GM23248 (cell line): Measurements from ENCODE around the gene OPTC. TPM values are rescaled to one million over a fixed set of nuclear protein-coding genes. Genes with fewer than 3 reads are reported as not detected.

ENCODE experiments used
- DNase-seq: peaks from one replicate; pipeline ENCODE4 v3.0.0-alpha.2; 2015
- H2AFZ ChIP-seq: fragments of 200-600 bp; sonication (generic); 2 replicates; pipeline ENCODE4 v1.6.1; 2016; ENCODE audit warnings: antibody characterized with exemption
- H3F3A ChIP-seq: fragments of 200-600 bp; sonication (generic); 2 replicates; pipeline ENCODE4 v1.6.1; 2016; ENCODE audit warnings: mild to moderate bottlenecking, antibody characterized with exemption, mixed run types; ENCODE audit not compliant: insufficient read depth
- H3K27ac ChIP-seq: fragments of 200-600 bp; sonication (generic); 2 replicates; pipeline ENCODE4 v1.5.1; 2016; ENCODE audit warnings: mild to moderate bottlenecking
- H3K27me3 ChIP-seq: fragments of 200-600 bp; sonication (generic); replicated peaks from 2 replicates; pipeline ENCODE4 v1.6.1; 2016; ENCODE audit warnings: mild to moderate bottlenecking; ENCODE audit not compliant: insufficient read depth
- H3K36me3 ChIP-seq: fragments of 200-600 bp; sonication (generic); 2 replicates; pipeline ENCODE4 v1.6.1; 2016; ENCODE audit warnings: low read depth, mild to moderate bottlenecking
- H3K4me1 ChIP-seq: fragments of 200-600 bp; sonication (generic); 2 replicates; pipeline ENCODE4 v1.6.1; 2016; ENCODE audit warnings: mild to moderate bottlenecking; ENCODE audit not compliant: insufficient read depth
- H3K4me2 ChIP-seq: fragments of 200-600 bp; sonication (generic); one replicate; pipeline ENCODE4 v1.6.1; 2016; ENCODE audit warnings: mild to moderate bottlenecking; ENCODE audit not compliant: unreplicated experiment
- H3K4me3 ChIP-seq: fragments of 200-600 bp; sonication (generic); 2 replicates; pipeline ENCODE4 v1.5.1; 2016; ENCODE audit warnings: mild to moderate bottlenecking
- H3K79me2 ChIP-seq: fragments of 200-600 bp; sonication (generic); 2 replicates; pipeline ENCODE4 v1.6.1; 2016; ENCODE audit warnings: mild to moderate bottlenecking; ENCODE audit not compliant: insufficient read depth
- H3K9ac ChIP-seq: fragments of 200-600 bp; sonication (generic); 2 replicates; pipeline ENCODE4 v1.6.1; 2016; ENCODE audit warnings: mild to moderate bottlenecking
- H3K9me2 ChIP-seq: fragments of 200-600 bp; sonication (generic); 2 replicates; pipeline ENCODE4 v1.6.1; 2016; ENCODE audit warnings: mixed run types, mild to moderate bottlenecking, moderate library complexity; ENCODE audit not compliant: insufficient read depth
- H3K9me3 ChIP-seq: fragments of 200-600 bp; sonication (generic); one replicate; pipeline ENCODE4 v1.6.1; 2017; ENCODE audit warnings: low read depth
- H4K20me1 ChIP-seq: fragments of 200-600 bp; sonication (generic); 2 replicates; pipeline ENCODE4 v1.6.0; 2016; ENCODE audit not compliant: insufficient read depth
- EZH2 ChIP-seq: fragments of 200-600 bp; sonication (generic); IDR thresholded peaks from 2 replicates; pipeline ENCODE4 v1.6.1; 2018; ENCODE audit warnings: antibody characterized with exemption, mild to moderate bottlenecking; ENCODE audit not compliant: insufficient read depth, poor library complexity, severe bottlenecking
- EZH2phosphoT487 ChIP-seq: fragments of 200-600 bp; sonication (generic); IDR thresholded peaks from 2 replicates; pipeline ENCODE4 v1.6.1; 2018; ENCODE audit warnings: antibody characterized with exemption, moderate library complexity, mild to moderate bottlenecking, low read depth; ENCODE audit not compliant: insufficient read depth
- WGBS, 2 experiments: methylation state at CpG; one replicate each; pipeline ENCODE4 v1.1.6; 2015 to 2017; ENCODE audit warnings: low lambda C conversion rate in 2 of 2, low coverage in 1 of 2; ENCODE audit errors: missing lambda C conversion rate in 2 of 2; 5-methylcytosine and 5-hydroxymethylcytosine counted together
- in situ Hi-C: fragments of 300-500 bp; cut with MboI; formaldehyde crosslinking; loops from 2 replicates; pipeline ENCODE4 v1.15.0; 2020
- polyA plus RNA-seq: library from polyadenylated mRNA; unstranded; fragments of >200 nt; fragmentation: Nextera tagmentation; extraction: Ambion mirVana; gene quantifications from 2 replicates; pipeline ENCODE4 v1.2.1, GENCODE V29; 2016
- total RNA-seq: library from RNA; depleted of rRNA; stranded (reverse); fragments of >200 nt; shearing (Covaris generic); gene quantifications from 2 replicates; pipeline ENCODE4 v1.2.3, GENCODE V29; 2014

OPTC gene
- total and polyA plus RNA-seq, 2 experiments from 2014 or later: not detected

DNA sequence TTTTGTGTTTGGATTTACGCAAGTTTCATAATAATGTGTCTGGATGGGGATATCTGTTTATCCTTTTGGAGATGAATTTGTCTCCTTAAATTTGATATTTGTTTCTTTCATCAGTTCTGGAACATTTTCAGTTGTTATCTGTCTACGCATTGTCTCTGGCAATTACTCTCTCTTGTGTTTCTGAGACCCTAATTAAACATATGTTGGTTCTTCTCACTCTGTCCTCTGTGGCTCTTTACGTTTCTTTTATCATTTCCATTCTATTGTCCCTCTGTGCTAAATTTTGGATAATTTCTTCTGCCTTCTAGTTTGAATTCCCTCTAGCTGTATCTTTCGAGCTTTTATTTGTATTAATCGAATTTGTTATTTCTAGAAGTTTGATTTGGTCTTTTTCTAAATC, 35.9 kb upstream of the OPTC start:
- TF ChIP-seq EZH2phosphoT487 (no peak), EZH2 (no peak)
- H4K20me1 ChIP-seq: no peaks in the 10 kb centered on the region
- H3K27me3 ChIP-seq: no peaks in the 10 kb centered on the region
- H3K79me2 ChIP-seq: no peaks in the 10 kb centered on the region
- H3K27ac ChIP-seq: no peak overlapping the region
- no peaks in the 10 kb centered on the region for H3K9me2 ChIP-seq
- H3K4me2 ChIP-seq: no peak overlapping the region
- WGBS, 2 experiments: 86 to 87% methylated on average over 5 of the region's 5 CpGs
- peaks cover 6% of the 10 kb centered on the region for H3K4me1 ChIP-seq
- H3K36me3 ChIP-seq: no peaks in the 10 kb centered on the region
- H3K9me3 ChIP-seq: no peaks in the 10 kb centered on the region
- DNase-seq: no peak
- in situ Hi-C loops: no loop called here
- H3K4me3 ChIP-seq: no peak overlapping the region
- H3K9ac ChIP-seq: no peak overlapping the region
- no peak overlapping the region for H2AFZ ChIP-seq
- H3F3A ChIP-seq: peaks cover 5% of the 10 kb centered on the region; the same call in 1 of the 2 replicates

DNA sequence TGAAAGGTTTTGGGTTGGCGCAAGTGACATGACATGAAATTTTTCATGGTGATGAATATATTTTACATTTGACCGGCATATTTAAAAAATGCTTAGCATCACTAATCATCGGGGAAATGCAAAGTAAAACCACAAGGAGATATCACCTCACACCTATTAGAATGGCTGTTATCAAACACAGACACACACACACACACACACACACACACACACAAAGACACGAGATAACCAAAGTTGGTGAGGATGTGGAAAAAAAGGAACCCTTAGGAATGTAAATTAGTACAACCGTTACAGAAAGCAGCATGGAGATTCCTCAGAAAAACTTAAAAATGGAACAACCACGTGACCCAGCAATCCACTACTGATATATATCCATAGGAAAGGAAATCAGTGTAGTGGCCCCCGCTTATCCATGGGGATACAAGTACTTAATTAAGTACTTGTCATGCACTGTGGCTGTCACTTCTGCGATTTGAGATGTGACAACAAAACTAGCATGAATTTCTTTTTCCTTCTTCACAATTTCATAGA, 34.2 kb upstream of the OPTC start:
- Histone ChIP-seq H3K27me3 (no peaks in the 10 kb centered on the region), H3K4me3 (no peak overlapping the region), H3K9me3 (no peaks in the 10 kb centered on the region), H3K27ac (no peak overlapping the region), H3K36me3 (no peaks in the 10 kb centered on the region), H3K4me2 (no peak overlapping the region), H3F3A (peaks cover 18% of the 10 kb centered on the region; the same call in 1 of the 2 replicates), H3K9ac (no peak overlapping the region), H3K9me2 (no peaks in the 10 kb centered on the region), H2AFZ (no peak overlapping the region), H3K4me1 (peaks cover 22% of the 10 kb centered on the region), H4K20me1 (no peaks in the 10 kb centered on the region), H3K79me2 (no peaks in the 10 kb centered on the region)
- TF ChIP-seq EZH2: no peak
- no peak for TF ChIP-seq EZH2phosphoT487
- in situ Hi-C loops: no loop called here
- 81 to 85% methylated on average over 8 of the region's 8 CpGs for WGBS, 2 experiments
- no peak for DNase-seq

DNA sequence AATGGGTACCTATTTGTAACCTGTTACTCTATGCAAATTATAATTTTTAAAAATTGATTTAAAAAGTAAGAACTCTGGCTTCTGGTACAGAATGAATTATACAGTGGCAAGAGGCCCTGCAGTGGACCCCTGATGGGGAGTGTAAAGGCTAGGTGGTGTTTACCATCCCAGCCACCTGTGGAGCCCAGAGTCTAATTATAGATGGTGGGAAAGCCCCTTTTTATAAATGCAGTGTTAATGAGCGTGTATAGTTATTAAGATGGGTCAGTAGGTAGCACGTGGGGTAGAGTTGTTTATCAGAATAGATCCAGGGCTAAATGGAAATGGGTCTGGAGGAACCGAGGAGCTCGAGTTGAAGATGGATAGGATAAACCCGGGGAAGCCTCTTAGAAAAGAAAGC, 32.2 kb upstream of the OPTC start:
- Histone ChIP-seq H2AFZ (no peak overlapping the region), H3F3A (peaks cover 26% of the 10 kb centered on the region; the same call in 1 of the 2 replicates), H3K36me3 (no peaks in the 10 kb centered on the region), H3K4me3 (no peak overlapping the region), H3K9me2 (no peaks in the 10 kb centered on the region), H4K20me1 (no peaks in the 10 kb centered on the region), H3K4me2 (no peak overlapping the region), H3K27me3 (no peaks in the 10 kb centered on the region), H3K9me3 (no peaks in the 10 kb centered on the region), H3K4me1 (peaks cover 33% of the 10 kb centered on the region), H3K27ac (no peak overlapping the region), H3K9ac (no peak overlapping the region), H3K79me2 (no peaks in the 10 kb centered on the region)
- in situ Hi-C loops: no loop called here
- TF ChIP-seq EZH2phosphoT487 (no peak), EZH2 (no peak)
- no peak for DNase-seq
- WGBS, 2 experiments: 63 to 65% methylated on average over 5 of the region's 5 CpGs

GRCh38 chr1:203462143-203462542, 31.8 kb upstream of the OPTC start:
- H3F3A ChIP-seq: peaks cover 30% of the 10 kb centered on the region; the same call in 1 of the 2 replicates
- no peak overlapping the region for H3K9ac ChIP-seq
- TF ChIP-seq EZH2 (no peak), EZH2phosphoT487 (no peak)
- in situ Hi-C loops: no loop called here
- WGBS, 2 experiments: 91 to 94% methylated on average over 1 of the region's 1 CpG
- H3K4me1 ChIP-seq: peaks cover 37% of the 10 kb centered on the region
- H4K20me1 ChIP-seq: no peaks in the 10 kb centered on the region
- no peaks in the 10 kb centered on the region for H3K36me3 ChIP-seq
- no peaks in the 10 kb centered on the region for H3K9me2 ChIP-seq
- no peak for DNase-seq
- H3K27ac ChIP-seq: no peak overlapping the region
- H3K79me2 ChIP-seq: no peaks in the 10 kb centered on the region
- H2AFZ ChIP-seq: no peak overlapping the region
- no peaks in the 10 kb centered on the region for H3K27me3 ChIP-seq
- no peak overlapping the region for H3K4me3 ChIP-seq
- H3K9me3 ChIP-seq: no peaks in the 10 kb centered on the region
- H3K4me2 ChIP-seq: no peak overlapping the region
